Activated naive CD4-positive, alpha-beta T cell treated with anti-CD3 and anti-CD28 coated beads, Interleukin-2, amount 50 U/mL, for 72 hours (primary cell): Measurements from ENCODE around the gene VCAN. TPM values are rescaled to one million over a fixed set of nuclear protein-coding genes. Genes with fewer than 3 reads are reported as not detected.

Source experiments
- ATAC-seq, 2 donors: fragments of 150-1000 bp; cut with Tn5 transposase; 2 replicates each; pipeline ENCODE4 v1.10.0; 2021; ENCODE audit warnings: mild to moderate bottlenecking in 2 of 2, moderate library complexity in 2 of 2
- DNase-seq, 2 donors: peaks; one replicate each; pipeline ENCODE4 v3.0.0; 2021 to 2022; ENCODE audit warnings: low spot score in 2 of 2
- H3K27ac Mint-ChIP-seq, 2 donors: one replicate each; pipeline ENCODE4 v1.8.0; 2022; ENCODE audit warnings: mild to moderate bottlenecking in 2 of 2, mixed read lengths in 2 of 2
- H3K36me3 Mint-ChIP-seq, 2 donors: one replicate each; pipeline ENCODE4 v1.8.0; 2022; ENCODE audit warnings: mixed read lengths in 2 of 2
- H3K9me3 Mint-ChIP-seq, 2 donors: one replicate each; pipeline ENCODE4 v1.8.0; 2022; ENCODE audit warnings: mixed read lengths in 2 of 2
- total RNA-seq, 2 donors: library from RNA; stranded (reverse); gene quantifications; one replicate each; pipeline ENCODE4 v1.2.3, GENCODE V29; 2022

VCAN gene
- total RNA-seq, 2 donors from 2014 or later, result 0.04 to 0.11 TPM

- peak in 1 of 2 donors; percentile 85 for ATAC-seq
- H3K27ac Mint-ChIP-seq, result peak overlapping the region in 1 of 2 donors; percentile 6
- DNase-seq, result no peak
- H3K36me3 Mint-ChIP-seq, result peaks cover 0 to 7% of the 10 kb centered on the region in 2 donors
- peaks cover 3 to 6% of the 10 kb centered on the region in 2 donors for H3K9me3 Mint-ChIP-seq
These were observed 67.4 kb downstream of the VCAN start for GRCh38 chr5:83538786-83539462.

DNA sequence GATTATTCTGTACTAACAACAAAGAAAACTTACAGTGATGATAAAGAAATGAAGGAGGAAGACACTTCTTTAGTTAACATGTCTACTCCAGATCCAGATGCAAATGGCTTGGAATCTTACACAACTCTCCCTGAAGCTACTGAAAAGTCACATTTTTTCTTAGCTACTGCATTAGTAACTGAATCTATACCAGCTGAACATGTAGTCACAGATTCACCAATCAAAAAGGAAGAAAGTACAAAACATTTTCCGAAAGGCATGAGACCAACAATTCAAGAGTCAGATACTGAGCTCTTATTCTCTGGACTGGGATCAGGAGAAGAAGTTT is 67.9 kb downstream of the VCAN start:
- H3K27ac Mint-ChIP-seq, result peak overlapping the region; percentile 6 to 22
- peaks cover 3 to 6% of the 10 kb centered on the region in 2 donors for H3K9me3 Mint-ChIP-seq
- no peak for DNase-seq
- H3K36me3 Mint-ChIP-seq, result peaks cover 0 to 7% of the 10 kb centered on the region in 2 donors
- no peak for ATAC-seq

GRCh38 chr5:83540105-83540504 is 68.6 kb downstream of the VCAN start:
- no peak for ATAC-seq
- no peak for DNase-seq
- Mint-ChIP-seq H3K27ac (no peak overlapping the region), H3K9me3 (peaks cover 3 to 6% of the 10 kb centered on the region in 2 donors), H3K36me3 (peaks cover 0 to 7% of the 10 kb centered on the region in 2 donors)

DNA sequence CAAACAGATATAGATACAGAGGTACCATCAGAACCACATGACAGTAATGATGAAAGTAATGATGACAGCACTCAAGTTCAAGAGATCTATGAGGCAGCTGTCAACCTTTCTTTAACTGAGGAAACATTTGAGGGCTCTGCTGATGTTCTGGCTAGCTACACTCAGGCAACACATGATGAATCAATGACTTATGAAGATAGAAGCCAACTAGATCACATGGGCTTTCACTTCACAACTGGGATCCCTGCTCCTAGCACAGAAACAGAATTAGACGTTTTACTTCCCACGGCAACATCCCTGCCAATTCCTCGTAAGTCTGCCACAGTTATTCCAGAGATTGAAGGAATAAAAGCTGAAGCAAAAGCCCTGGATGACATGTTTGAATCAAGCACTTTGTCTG is 69.2 kb downstream of the VCAN start:
- ATAC-seq, result no peak
- peaks cover 0 to 7% of the 10 kb centered on the region in 2 donors for H3K36me3 Mint-ChIP-seq
- H3K9me3 Mint-ChIP-seq, result peaks cover 3 to 6% of the 10 kb centered on the region in 2 donors
- no peak for DNase-seq
- H3K27ac Mint-ChIP-seq, result no peak overlapping the region

GRCh38 chr5:83542839-83543238 is 71.3 kb downstream of the VCAN start:
- peaks cover 0 to 5% of the 10 kb centered on the region in 2 donors for H3K9me3 Mint-ChIP-seq
- ATAC-seq (no peak), DNase-seq (no peak)
- peaks cover 0 to 2% of the 10 kb centered on the region in 2 donors for H3K36me3 Mint-ChIP-seq
- H3K27ac Mint-ChIP-seq, result no peak overlapping the region

DNA sequence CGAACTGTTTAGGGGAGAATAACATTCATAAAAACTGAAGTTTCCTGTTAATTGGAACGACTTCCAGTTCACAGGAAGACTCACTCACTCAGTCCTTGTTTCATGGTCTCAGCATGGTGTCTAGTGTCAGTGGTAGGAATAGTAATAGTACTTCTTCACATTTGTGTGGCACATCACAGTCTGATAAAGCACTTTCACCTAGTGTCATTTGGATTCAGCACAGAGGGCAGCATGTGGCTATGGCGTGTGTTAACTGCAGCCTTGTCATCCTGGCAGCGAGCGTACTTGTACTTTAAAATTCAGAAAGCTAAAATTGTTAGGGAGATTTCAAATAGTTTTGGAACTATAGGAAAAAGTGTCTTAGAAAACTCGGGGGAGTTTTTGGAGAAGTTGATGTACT is 72.4 kb downstream of the VCAN start:
- no peaks in the 10 kb centered on the region for H3K36me3 Mint-ChIP-seq
- DNase-seq (no peak), ATAC-seq (no peak)
- H3K27ac Mint-ChIP-seq, result no peak overlapping the region
- H3K9me3 Mint-ChIP-seq, result no peaks in the 10 kb centered on the region

DNA sequence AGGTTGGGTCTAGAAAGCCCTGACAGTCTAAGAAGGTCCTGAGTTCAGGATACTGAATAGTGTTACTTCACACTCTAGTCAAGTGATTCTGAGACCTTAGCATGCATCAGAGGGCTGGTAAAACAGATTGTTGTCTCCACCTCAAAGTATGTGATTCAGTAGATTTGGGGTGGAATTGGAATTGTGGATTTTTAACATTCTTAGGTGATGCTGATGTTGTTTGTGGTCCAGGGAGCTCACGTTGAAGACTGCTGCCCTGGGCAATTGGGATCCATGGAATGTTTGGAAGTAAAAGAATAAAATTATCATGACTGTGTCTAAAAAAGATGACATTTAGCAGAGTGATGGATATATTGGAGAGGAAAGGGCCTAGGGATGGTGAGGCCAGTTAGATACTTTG is 75.6 kb downstream of the VCAN start:
- Mint-ChIP-seq H3K9me3 (no peaks in the 10 kb centered on the region), H3K27ac (no peak overlapping the region), H3K36me3 (no peaks in the 10 kb centered on the region)
- DNase-seq (no peak), ATAC-seq (no peak)

DNA sequence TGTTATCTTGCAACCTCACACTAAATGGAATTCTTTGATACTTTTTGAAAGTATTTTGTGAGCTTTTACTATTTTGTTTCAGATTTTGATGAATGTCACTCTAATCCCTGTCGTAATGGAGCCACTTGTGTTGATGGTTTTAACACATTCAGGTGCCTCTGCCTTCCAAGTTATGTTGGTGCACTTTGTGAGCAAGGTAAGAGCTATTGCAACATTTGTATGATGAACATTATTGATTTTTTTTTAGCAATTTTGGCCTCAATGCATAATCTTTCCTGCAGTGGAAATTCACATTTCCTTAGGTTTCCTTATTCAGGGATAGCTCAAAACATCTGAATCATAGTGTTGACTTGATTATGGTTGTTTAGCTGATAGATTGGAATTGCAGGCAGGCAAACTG is 76.3 kb downstream of the VCAN start:
- no peaks in the 10 kb centered on the region for H3K9me3 Mint-ChIP-seq
- DNase-seq (no peak), ATAC-seq (no peak)
- no peaks in the 10 kb centered on the region for H3K36me3 Mint-ChIP-seq
- no peak overlapping the region for H3K27ac Mint-ChIP-seq

DNA sequence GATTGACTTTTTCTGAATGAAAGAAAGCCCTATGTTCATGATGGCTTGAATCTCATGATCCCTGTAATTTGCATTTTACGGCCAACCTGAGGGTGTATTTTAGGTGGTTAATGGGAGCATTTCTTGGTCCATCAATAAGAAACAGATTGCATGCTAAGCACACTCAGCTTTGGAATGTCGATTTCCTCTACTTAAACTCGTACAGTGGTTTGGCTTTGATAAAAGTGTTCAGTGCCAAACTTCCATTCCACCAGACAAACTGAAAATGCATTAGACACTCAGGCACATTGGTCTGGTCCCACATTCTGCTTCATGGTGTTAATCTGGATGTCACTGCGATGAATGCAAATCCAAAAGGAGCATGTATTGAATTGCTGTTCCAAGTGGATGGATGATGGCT is 77.0 kb downstream of the VCAN start:
- Mint-ChIP-seq H3K27ac (no peak overlapping the region), H3K36me3 (no peaks in the 10 kb centered on the region), H3K9me3 (no peaks in the 10 kb centered on the region)
- ATAC-seq (no peak), DNase-seq (no peak)

GRCh38 chr5:83549076-83549475 is 77.5 kb downstream of the VCAN start:
- Mint-ChIP-seq H3K9me3 (no peaks in the 10 kb centered on the region), H3K36me3 (no peaks in the 10 kb centered on the region), H3K27ac (no peak overlapping the region)
- no peak for ATAC-seq
- DNase-seq, result no peak

GRCh38 chr5:83549674-83550073 is 78.1 kb downstream of the VCAN start:
- DNase-seq, result no peak
- H3K9me3 Mint-ChIP-seq, result no peaks in the 10 kb centered on the region
- H3K27ac Mint-ChIP-seq, result no peak overlapping the region
- ATAC-seq, result no peak
- no peaks in the 10 kb centered on the region for H3K36me3 Mint-ChIP-seq

- no peaks in the 10 kb centered on the region for H3K36me3 Mint-ChIP-seq
- DNase-seq, result no peak
- no peaks in the 10 kb centered on the region for H3K9me3 Mint-ChIP-seq
- no peak for ATAC-seq
- no peak overlapping the region for H3K27ac Mint-ChIP-seq
These were observed 80.3 kb downstream of the VCAN start for GRCh38 chr5:83551821-83552220.

DNA sequence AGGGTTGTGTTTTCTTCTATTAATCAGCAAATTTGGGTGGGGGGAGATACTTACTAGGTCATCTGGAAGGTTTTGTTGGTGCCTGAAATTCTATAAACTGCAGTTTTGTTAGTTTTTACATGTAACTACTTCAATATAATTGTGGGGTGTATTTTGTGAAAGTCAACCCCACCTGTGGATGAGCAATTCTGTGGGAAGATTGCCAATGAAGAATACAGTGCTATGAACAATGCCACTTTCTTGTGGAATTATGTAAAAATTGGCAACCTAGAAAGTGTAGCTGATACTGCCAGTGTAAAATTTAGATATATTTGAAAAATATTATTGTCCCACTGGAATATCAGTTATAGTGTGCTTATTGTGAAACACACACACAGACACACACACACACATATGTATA is 80.7 kb downstream of the VCAN start:
- no peaks in the 10 kb centered on the region for H3K36me3 Mint-ChIP-seq
- H3K9me3 Mint-ChIP-seq, result no peaks in the 10 kb centered on the region
- DNase-seq, result no peak
- no peak for ATAC-seq
- no peak overlapping the region for H3K27ac Mint-ChIP-seq

- no peak for ATAC-seq
- no peak overlapping the region for H3K27ac Mint-ChIP-seq
- DNase-seq, result no peak
- no peaks in the 10 kb centered on the region for H3K9me3 Mint-ChIP-seq
- H3K36me3 Mint-ChIP-seq, result no peaks in the 10 kb centered on the region
These were observed 81.5 kb downstream of the VCAN start for GRCh38 chr5:83553000-83553486.

DNA sequence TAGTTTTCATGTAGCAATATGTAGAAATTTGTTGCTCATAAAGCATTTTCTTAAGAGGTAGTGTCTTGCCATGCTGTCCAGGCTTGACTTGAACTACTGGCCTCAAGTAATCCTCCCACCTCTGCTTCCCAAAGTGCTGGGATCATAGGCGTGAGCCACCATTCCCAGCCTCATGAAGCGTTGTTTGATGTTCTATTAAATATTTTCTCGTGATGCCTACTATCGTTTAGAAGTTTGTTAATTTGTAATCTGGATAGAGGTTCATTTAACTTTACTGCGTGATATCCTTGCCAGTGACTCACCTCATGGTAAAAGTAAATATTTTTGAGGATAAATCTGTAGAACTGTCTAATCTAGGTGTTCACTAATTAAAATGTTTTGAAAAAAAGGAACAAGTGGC is 82.6 kb downstream of the VCAN start:
- Mint-ChIP-seq H3K27ac (no peak overlapping the region), H3K9me3 (no peaks in the 10 kb centered on the region), H3K36me3 (no peaks in the 10 kb centered on the region)
- DNase-seq (no peak), ATAC-seq (no peak)

DNA sequence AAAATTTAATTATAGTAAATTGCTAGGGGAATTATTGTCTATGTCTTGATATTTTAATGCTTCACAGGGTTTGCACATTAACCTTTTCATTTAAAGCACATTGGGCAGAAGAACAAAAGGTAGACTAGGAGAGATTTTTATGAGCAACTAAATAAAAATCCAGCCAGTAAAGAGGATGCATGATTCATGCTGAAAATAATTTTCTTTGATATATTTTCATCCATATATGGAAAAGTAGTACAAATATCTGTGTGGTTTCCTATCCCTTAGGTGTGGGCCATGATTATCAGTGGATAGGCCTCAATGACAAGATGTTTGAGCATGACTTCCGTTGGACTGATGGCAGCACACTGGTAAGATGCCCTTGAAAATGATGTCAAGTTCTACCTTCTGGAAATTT is 83.1 kb downstream of the VCAN start:
- ATAC-seq (no peak), DNase-seq (no peak)
- H3K9me3 Mint-ChIP-seq, result no peaks in the 10 kb centered on the region
- no peak overlapping the region for H3K27ac Mint-ChIP-seq
- H3K36me3 Mint-ChIP-seq, result no peaks in the 10 kb centered on the region

DNA sequence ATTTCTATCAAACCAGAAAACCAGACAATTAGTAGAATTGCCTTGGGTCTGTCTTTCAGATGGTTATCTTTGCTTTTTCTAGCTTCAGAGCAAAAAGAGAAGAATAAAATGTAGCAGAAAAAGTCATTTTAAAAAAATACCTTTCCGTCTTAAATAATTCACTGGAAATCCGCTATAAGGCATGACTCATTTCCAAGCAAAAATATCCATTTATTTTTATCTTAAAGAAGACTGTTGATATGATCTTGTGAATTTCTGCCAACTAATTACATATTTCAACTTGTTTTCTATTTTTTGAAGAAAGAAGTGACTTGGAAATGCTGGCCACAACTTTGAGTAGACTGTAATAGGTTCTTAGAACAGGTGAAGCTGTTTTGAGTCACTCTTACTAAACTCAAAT is 83.7 kb downstream of the VCAN start:
- no peaks in the 10 kb centered on the region for H3K9me3 Mint-ChIP-seq
- ATAC-seq, result no peak
- DNase-seq, result no peak
- no peaks in the 10 kb centered on the region for H3K36me3 Mint-ChIP-seq
- no peak overlapping the region for H3K27ac Mint-ChIP-seq

- no peak for DNase-seq
- peak in 1 of 2 donors; percentile 37 for ATAC-seq
These were observed 84.6 kb downstream of the VCAN start for GRCh38 chr5:83556190-83556589.

More at GRCh38 chr5:83556190-83556589, 84.6 kb downstream of the VCAN start:
- no peak overlapping the region for H3K27ac Mint-ChIP-seq
- H3K36me3 Mint-ChIP-seq, result no peaks in the 10 kb centered on the region
- H3K9me3 Mint-ChIP-seq, result no peaks in the 10 kb centered on the region
